GM12875 (cell line): ENCODE data around the gene TMEM63C.
A peak's percentile ranks its signal among the peaks of the same experiment; 100 is the strongest.

Experiments used
- H3K4me3 ChIP-seq: one replicate; pipeline ENCODE4 v1.5.1; 2011; ENCODE audit warnings: low read depth, low read length, control low read depth
- TF ChIP-seq, protein P1 (sequence below): IDR thresholded peaks from 2 replicates; pipeline ENCODE4 v1.5.1; 2011; ENCODE audit warnings: low read depth, mild to moderate bottlenecking, control low read depth, inconsistent platforms, low read length, moderate library complexity, borderline replicate concordance; ENCODE audit not compliant: insufficient read depth

TMEM63C gene

GRCh38 chr14:77148510-77149231 lies 32.9 kb upstream of the TMEM63C start:
- TF ChIP-seq, protein P1, sequence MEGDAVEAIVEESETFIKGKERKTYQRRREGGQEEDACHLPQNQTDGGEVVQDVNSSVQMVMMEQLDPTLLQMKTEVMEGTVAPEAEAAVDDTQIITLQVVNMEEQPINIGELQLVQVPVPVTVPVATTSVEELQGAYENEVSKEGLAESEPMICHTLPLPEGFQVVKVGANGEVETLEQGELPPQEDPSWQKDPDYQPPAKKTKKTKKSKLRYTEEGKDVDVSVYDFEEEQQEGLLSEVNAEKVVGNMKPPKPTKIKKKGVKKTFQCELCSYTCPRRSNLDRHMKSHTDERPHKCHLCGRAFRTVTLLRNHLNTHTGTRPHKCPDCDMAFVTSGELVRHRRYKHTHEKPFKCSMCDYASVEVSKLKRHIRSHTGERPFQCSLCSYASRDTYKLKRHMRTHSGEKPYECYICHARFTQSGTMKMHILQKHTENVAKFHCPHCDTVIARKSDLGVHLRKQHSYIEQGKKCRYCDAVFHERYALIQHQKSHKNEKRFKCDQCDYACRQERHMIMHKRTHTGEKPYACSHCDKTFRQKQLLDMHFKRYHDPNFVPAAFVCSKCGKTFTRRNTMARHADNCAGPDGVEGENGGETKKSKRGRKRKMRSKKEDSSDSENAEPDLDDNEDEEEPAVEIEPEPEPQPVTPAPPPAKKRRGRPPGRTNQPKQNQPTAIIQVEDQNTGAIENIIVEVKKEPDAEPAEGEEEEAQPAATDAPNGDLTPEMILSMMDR = no peak
- H3K4me3 ChIP-seq = no peak overlapping the region

- no peak overlapping the region for H3K4me3 ChIP-seq
Observed at GRCh38 chr14:77151245-77151644, 30.4 kb upstream of the TMEM63C start.

DNA sequence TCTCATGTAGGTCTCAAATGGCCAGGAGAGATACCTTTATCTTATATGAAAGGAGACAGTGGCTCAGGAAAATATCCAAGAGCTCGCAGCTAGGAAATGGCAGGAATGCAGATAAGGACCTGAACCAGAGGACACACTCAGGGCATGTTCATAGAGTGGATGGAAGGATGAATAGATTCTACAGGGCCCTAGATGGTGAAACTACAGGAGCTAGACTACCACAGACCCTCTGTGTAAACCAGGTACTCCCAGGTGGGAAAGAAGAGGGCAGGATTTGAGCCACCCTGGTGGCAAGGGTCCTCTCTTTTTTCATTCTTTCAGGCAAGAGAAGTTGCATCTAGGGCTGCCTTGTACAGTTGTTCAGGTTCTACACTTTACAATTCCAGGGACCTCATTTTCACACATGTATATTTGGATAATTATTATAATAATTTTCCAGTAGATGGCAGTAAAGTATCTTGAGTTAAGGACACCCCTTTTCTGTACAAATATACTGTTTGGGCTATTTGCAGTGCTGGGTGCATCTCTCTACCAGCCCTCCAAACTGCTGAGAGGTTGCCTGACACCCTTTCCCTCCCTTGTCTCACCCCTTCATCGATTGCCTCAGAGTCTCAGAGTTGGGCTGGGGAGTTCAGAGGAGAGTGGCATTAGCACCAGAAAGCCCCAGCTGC lies 29.5 kb upstream of the TMEM63C start:
- TF ChIP-seq, protein P1 = no peak
- H3K4me3 ChIP-seq = no peak overlapping the region

More at GRCh38 chr14:77151245-77151644, 30.4 kb upstream of the TMEM63C start:
- TF ChIP-seq, protein P1 = peak; percentile 69

DNA sequence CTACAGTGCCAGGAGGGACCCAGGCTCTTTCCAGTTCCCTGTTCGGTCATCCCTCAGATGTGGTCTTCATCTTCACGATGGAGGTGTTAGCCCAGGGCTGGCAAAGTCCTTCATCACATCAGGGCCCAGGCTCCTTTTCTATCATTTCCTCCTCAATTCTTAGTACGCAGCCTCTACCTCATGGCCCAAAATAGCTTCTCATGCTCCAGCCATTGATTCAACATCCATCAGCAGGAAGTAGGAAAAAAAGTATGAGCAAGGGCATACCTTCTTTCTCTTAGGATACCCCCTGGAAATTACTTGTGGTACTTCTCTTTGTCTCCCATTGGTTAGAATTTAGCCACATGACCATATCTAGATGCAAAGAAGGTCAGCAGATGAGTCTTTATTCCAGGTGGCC lies 27.8 kb upstream of the TMEM63C start:
- TF ChIP-seq, protein P1 = no peak
- no peak overlapping the region for H3K4me3 ChIP-seq

- TF ChIP-seq, protein P1 = no peak
- H3K4me3 ChIP-seq = no peak overlapping the region
Observed at GRCh38 chr14:77154421-77154820, 27.2 kb upstream of the TMEM63C start.

DNA sequence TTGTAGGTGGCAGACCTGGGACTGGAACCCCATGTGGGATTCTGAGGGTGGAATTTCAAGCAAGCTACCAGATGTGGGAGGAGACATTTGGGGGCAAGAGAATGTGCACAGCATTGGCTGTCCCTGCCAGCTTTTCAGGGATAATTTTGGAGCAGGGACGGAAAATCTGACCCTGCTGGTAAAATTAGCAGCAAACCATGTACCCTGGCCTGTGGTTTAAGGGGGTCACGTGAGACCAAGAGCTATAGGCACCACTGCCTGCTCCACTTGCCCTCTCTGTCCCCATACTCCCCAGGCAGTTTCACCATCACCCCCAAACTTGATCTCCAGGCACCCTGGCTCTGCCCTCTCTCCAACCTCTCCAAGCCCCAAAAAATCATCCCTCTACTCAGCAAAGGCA lies 26.5 kb upstream of the TMEM63C start:
- TF ChIP-seq, protein P1 = no peak
- H3K4me3 ChIP-seq = no peak overlapping the region

GRCh38 chr14:77157740-77158139 lies 23.9 kb upstream of the TMEM63C start:
- TF ChIP-seq, protein P1 = no peak
- H3K4me3 ChIP-seq = no peak overlapping the region
